ENCODE data around the gene ATG9B.

Gene ATG9B

DNA sequence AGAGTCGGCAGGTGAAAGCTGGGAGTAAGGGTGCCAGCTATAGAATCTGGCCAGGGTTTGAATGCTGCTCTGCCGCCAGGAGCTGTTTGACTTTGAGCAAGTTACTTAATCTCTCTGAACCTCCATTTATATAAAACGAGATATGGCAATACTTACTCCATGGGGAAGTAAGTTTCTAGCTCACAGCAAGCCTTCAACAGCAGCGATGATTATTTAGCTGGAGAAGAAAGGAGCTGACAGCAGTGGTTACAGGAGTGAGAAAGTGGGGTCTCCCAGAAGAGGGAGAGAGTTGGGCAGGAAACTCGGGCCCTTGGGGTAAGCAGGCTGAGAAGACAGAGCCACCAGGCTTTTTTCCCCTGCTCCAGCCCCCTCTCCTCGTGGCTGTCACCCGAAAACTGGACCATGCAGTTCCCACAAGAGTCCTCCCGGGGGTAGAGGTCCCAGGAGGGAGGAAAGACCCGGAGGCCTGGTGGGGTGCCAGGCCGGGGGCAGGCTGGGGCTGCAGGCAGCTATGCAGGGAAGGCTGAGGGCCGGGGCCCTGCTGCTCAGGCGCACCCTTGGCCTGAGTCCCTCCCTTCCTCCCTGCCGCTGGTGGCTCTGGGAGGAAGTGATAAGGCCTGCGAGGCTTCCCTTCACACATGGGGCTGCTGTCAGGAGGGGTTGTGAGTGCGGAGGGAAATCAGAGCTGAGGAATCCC, 30.0 kb downstream of the ATG9B start:
- peak in 1 of 2 donors; percentile 64 for DNase-seq (ENCODE audit: low read depth in 2 of 2)
- H3K4me3 ChIP-seq (replicated peaks in 1 of 2; ENCODE audit: low read depth in 2 of 2, low read length in 2 of 2): no peak overlapping the region
- TF ChIP-seq, protein P1, sequence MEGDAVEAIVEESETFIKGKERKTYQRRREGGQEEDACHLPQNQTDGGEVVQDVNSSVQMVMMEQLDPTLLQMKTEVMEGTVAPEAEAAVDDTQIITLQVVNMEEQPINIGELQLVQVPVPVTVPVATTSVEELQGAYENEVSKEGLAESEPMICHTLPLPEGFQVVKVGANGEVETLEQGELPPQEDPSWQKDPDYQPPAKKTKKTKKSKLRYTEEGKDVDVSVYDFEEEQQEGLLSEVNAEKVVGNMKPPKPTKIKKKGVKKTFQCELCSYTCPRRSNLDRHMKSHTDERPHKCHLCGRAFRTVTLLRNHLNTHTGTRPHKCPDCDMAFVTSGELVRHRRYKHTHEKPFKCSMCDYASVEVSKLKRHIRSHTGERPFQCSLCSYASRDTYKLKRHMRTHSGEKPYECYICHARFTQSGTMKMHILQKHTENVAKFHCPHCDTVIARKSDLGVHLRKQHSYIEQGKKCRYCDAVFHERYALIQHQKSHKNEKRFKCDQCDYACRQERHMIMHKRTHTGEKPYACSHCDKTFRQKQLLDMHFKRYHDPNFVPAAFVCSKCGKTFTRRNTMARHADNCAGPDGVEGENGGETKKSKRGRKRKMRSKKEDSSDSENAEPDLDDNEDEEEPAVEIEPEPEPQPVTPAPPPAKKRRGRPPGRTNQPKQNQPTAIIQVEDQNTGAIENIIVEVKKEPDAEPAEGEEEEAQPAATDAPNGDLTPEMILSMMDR (IDR thresholded peaks at IDR 0.05; ENCODE audit: low read depth, low read length): no peak

DNA sequence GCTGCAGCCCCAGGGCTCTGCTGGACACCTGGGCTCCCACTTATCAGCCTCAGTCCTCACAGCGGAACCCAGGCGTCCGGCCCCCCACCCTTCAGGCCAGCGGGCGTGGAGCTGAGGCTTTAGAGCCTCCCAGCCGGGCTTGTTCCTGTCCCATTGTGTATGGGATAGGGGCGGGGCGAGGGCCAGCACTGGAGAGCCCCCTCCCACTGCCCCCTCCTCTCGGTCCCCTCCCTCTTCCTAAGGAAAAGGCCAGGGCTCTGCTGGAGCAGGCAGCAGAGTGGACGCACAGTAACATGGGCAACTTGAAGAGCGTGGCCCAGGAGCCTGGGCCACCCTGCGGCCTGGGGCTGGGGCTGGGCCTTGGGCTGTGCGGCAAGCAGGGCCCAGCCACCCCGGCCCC, 30.8 kb downstream of the ATG9B start:
- no peak for DNase-seq (ENCODE audit: low read depth in 2 of 2)
- TF ChIP-seq, protein P1 (IDR thresholded peaks at IDR 0.05; ENCODE audit: low read depth, low read length): no peak
- no peak overlapping the region for H3K4me3 ChIP-seq (replicated peaks in 1 of 2; ENCODE audit: low read depth in 2 of 2, low read length in 2 of 2)

DNA sequence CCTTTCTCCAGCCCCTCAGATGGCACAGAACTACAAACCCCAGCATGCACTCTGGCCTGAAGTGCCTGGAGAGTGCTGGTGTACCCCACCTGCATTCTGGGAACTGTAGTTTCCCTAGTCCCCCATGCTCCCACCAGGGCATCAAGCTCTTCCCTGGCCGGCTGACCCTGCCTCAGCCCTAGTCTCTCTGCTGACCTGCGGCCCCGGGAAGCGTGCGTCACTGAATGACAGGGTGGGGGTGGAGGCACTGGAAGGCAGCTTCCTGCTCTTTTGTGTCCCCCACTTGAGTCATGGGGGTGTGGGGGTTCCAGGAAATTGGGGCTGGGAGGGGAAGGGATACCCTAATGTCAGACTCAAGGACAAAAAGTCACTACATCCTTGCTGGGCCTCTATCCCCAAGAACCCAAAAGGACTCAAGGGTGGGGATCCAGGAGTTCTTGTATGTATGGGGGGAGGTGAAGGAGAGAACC, 31.4 kb downstream of the ATG9B start:
- TF ChIP-seq, protein P1 (IDR thresholded peaks at IDR 0.05; ENCODE audit: low read depth, low read length): no peak
- no peak overlapping the region for H3K4me3 ChIP-seq (replicated peaks in 1 of 2; ENCODE audit: low read depth in 2 of 2, low read length in 2 of 2)
- DNase-seq (ENCODE audit: low read depth in 2 of 2): peak; percentile 22 to 44

DNA sequence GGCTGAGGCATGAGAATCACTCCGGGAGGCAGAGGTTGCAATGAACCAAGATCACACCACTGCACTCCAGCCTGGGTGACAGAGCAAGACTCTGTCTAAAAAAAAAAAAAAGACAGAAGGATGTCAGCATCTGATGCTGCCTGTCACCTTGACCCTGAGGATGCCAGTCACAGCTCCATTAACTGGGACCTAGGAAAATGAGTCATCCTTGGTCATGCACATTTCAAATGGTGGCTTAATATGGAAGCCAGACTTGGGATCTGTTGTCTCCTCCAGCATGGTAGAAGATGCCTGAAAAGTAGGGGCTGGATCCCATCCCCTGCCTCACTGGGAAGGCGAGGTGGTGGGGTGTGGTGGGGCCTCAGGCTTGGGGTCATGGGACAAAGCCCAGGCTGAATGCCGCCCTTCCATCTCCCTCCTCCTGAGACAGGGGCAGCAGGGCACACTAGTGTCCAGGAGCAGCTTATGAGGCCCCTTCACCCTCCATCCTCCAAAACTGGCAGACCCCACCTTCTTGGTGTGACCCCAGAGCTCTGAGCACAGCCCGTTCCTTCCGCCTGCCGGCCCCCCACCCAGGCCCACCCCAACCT, 32.1 kb downstream of the ATG9B start:
- TF ChIP-seq, protein P1 (IDR thresholded peaks at IDR 0.05; ENCODE audit: low read depth, low read length): no peak
- H3K4me3 ChIP-seq (replicated peaks in 1 of 2; ENCODE audit: low read depth in 2 of 2, low read length in 2 of 2): no peak overlapping the region
- DNase-seq (ENCODE audit: low read depth in 2 of 2): no peak

DNA sequence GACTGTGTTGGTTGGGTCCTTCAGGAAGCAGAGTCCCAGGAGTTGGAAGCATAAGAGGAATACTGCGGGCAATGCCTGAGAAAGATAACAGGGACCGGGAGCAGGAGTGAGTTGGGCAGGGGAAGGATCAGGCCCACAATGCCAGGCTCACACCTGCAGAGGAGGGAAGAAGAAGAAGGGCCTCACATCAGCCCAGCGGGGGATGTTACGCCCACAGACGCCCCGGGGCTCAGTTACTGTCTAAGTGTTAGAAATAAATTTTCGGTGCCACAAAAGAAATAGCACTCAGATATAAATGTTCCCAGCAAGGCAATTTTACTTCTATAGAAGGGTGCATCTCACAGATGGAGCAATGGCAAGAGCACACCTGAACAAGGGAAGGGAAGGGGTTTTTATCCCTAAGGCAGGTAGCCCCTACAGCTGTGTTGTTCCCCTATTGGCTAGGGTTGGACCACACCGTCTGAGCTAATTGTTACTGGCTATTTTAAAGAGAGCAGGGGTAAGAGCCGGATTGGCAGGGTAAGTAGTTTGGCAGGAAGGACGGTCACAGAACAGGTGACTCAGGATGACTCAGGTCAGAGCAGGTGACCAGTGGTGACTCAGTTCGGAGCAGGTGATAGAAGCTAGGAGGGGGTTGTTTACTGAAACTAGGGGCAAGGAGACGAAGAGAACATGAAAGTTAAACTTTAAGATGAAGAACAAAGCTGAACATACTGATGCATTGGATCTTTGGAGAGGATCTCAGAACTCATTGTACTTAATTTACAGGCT, 33.7 kb downstream of the ATG9B start, which contains the start of gene NOS3:
TSS of gene NOS3 (plus strand) at position 602 of the 771 bp plus-strand sequence. CDS start 2,787 bp downstream, outside the sequence.
- TF ChIP-seq, protein P1 (IDR thresholded peaks at IDR 0.05; ENCODE audit: low read depth, low read length): no peak
- DNase-seq (ENCODE audit: low read depth in 2 of 2): no peak

DNA sequence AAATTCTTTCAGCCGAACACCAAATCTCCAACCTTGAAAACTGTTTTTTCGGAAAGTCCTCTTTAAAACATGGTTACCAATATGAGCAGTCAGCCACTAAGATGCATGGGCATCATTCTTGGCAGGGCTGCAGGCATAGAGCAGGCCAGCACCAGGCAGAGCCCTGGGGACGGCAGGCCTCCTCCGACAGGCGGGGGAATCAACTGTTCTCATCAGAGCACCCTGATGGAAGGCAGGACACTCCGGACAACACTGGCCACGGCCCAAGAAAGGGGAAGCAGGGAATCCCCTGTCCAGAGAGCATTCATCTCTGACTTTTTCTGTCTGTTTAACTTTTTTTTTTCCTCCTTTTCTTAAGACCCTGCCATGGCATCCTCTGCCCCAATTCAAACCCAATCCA, 34.8 kb downstream of the ATG9B start:
- H3K4me3 ChIP-seq (replicated peaks in 1 of 2; ENCODE audit: low read depth in 2 of 2, low read length in 2 of 2): no peak overlapping the region
- DNase-seq (ENCODE audit: low read depth in 2 of 2): no peak
- TF ChIP-seq, protein P1 (IDR thresholded peaks at IDR 0.05; ENCODE audit: low read depth, low read length): no peak

More for the DNA sequence above, 33.7 kb downstream of the ATG9B start, which contains the start of gene NOS3:
- no peak within 1 kb of the TSS for H3K4me3 ChIP-seq (replicated peaks in 1 of 2; ENCODE audit: low read depth in 2 of 2, low read length in 2 of 2)
